Naive thymus-derived CD4-positive, alpha-beta T cell (primary cell): ENCODE data around the gene LCE2C. TPM values are rescaled to one million over a fixed set of nuclear protein-coding genes. Genes with fewer than 3 reads are reported as not detected.
A peak's percentile ranks its signal among the peaks of the same experiment; 100 is the strongest.
"Not testable (repeated sequence)": the region's sequence is repeated elsewhere in the genome, so short reads cannot be mapped to it uniquely, and the experiment has no call there.

ENCODE experiments used
- ATAC-seq: fragments of 150-1000 bp; cut with Tn5 transposase; 2 replicates; pipeline ENCODE4 v1.10.0; 2021; ENCODE audit warnings: mild to moderate bottlenecking, moderate library complexity
- CTCF ChIA-PET: fragments of 350-600 bp; sonication (Branson Sonifier 250); formaldehyde crosslinking; loops from one replicate; lab custom pipeline; 2021; ENCODE audit warnings: antibody characterized with exemption; lab: Charles Lee
- POLR2A ChIA-PET: fragments of 350-600 bp; sonication (Branson Sonifier 250); formaldehyde crosslinking; loops from one replicate; lab custom pipeline; 2021; ENCODE audit warnings: antibody characterized with exemption, inconsistent platforms; lab: Charles Lee
- DNase-seq, 9 donors: peaks; one replicate each; pipeline versions ENCODE4 v3.0.0 to v3.0.0-alpha.2; 2020 to 2022; ENCODE audit warnings: mixed read lengths in 1 of 9
- H3K27ac ChIP-seq: one replicate; pipeline ENCODE4 v1.7.0; 2013; ENCODE audit warnings: mild to moderate bottlenecking, low read depth, low read length, moderate library complexity
- H3K27me3 ChIP-seq, 2 donors: one replicate each; pipeline ENCODE4 v1.7.0; 2013; ENCODE audit warnings: low read length in 2 of 2, mild to moderate bottlenecking in 2 of 2, moderate library complexity in 2 of 2; ENCODE audit not compliant: control insufficient read depth in 2 of 2, insufficient read depth in 2 of 2
- H3K36me3 ChIP-seq, 3 experiments: 1 replicate in 2 of 3; 2 replicates in 1 of 3; pipeline ENCODE4 v1.7.0; 2013; ENCODE audit warnings: low read length in 3 of 3, mild to moderate bottlenecking in 3 of 3, moderate library complexity in 1 of 3; ENCODE audit not compliant: insufficient read depth in 3 of 3, control insufficient read depth in 2 of 3
- H3K4me1 ChIP-seq, 2 donors: one replicate each; pipeline ENCODE4 v1.7.0; 2013; ENCODE audit warnings: low read length in 2 of 2, mild to moderate bottlenecking in 2 of 2, moderate library complexity in 1 of 2; ENCODE audit not compliant: control insufficient read depth in 2 of 2, insufficient read depth in 2 of 2
- H3K4me3 ChIP-seq: 2 replicates; pipeline ENCODE4 v1.7.0; 2013; ENCODE audit warnings: mild to moderate bottlenecking, low read length
- H3K9me3 ChIP-seq, 3 experiments: 1 replicate in 2 of 3; 2 replicates in 1 of 3; pipeline ENCODE4 v1.7.0; 2013; ENCODE audit warnings: low read length in 3 of 3; ENCODE audit not compliant: control insufficient read depth in 2 of 3
- H3K27ac Mint-ChIP-seq, 9 donors: one replicate each; pipeline ENCODE4 v1.8.0; 2020 to 2022; ENCODE audit warnings: mixed read lengths in 9 of 9, mild to moderate bottlenecking in 8 of 9, moderate library complexity in 5 of 9, inconsistent platforms in 2 of 9
- H3K27me3 Mint-ChIP-seq, 5 donors: one replicate each; pipeline ENCODE4 v1.8.0; 2021 to 2022; ENCODE audit warnings: mixed read lengths in 5 of 5, mild to moderate bottlenecking in 1 of 5
- H3K36me3 Mint-ChIP-seq, 5 donors: one replicate each; pipeline ENCODE4 v1.8.0; 2020 to 2022; ENCODE audit warnings: mixed read lengths in 5 of 5, mild to moderate bottlenecking in 3 of 5, inconsistent platforms in 1 of 5
- H3K4me1 Mint-ChIP-seq, 7 donors: one replicate each; pipeline ENCODE4 v1.8.0; 2020 to 2022; ENCODE audit warnings: mixed read lengths in 7 of 7, mild to moderate bottlenecking in 3 of 7, inconsistent platforms in 1 of 7
- H3K4me3 Mint-ChIP-seq, 10 donors: one replicate each; pipeline ENCODE4 v1.8.0; 2020 to 2022; ENCODE audit warnings: mild to moderate bottlenecking in 10 of 10, mixed read lengths in 10 of 10, moderate library complexity in 6 of 10, inconsistent platforms in 2 of 10
- H3K9me3 Mint-ChIP-seq, 11 donors: one replicate each; pipeline ENCODE4 v1.8.0; 2020 to 2022; ENCODE audit warnings: mixed read lengths in 11 of 11, mild to moderate bottlenecking in 4 of 11, inconsistent platforms in 1 of 11, moderate library complexity in 1 of 11
- intact Hi-C, 2 donors: fragments of 100-400 bp; cut with micrococcal nuclease; formaldehyde crosslinking; loops; one replicate each; pipeline ENCODE4 v1.15.1; 2023
- polyA plus RNA-seq, 2 donors: library from polyadenylated mRNA; unstranded; fragments of 300-500 nt; fragmentation: Illumina TruSeq; gene quantifications; one replicate each; pipeline ENCODE4 v1.2.3, GENCODE V29; 2021
- total RNA-seq, 6 experiments: library from RNA in 5 of 6; stranded (reverse) in 5 of 6; gene quantifications; 1 replicate in 5 of 6; 2 replicates in 1 of 6; pipeline ENCODE4 v1.2.3 and lab custom pipeline; 2021 to 2026

Gene LCE2C
- total and polyA plus RNA-seq, 7 experiments from 2014 or later, result not detected

DNA sequence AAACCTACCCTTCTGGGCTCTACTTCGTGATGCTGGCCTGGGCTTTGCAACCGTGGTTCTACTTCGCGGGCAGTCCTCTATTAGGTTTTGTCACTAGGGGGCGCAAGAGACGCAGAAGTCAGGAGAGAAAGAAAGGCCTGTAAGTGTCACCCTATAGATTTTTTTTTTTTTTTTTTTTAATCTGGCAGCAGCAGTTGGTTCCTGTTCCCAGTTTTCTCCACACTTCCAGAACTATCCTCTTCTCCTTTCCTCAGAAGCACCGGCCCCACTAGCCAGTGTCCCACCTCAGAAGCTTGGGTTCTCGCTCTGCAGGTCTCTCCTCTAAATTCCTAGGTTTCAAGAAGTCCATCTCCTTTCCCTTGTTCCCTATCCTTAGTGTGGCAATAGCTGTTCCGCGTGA, 21.0 kb upstream of the LCE2C start:
- DNase-seq, result peak in 5 of 9 donors; percentile 7 to 49 (median 13)
- CTCF ChIA-PET, result interaction anchor here (0.6 to 1.2 kb wide), 3 partner anchors 8 to 18 kb away, joined by 3 read pairs; no protein-coding TSS in a partner anchor
- Mint-ChIP-seq H3K4me1 (peaks cover 0 to 4% (median 0%) of the 10 kb centered on the region in 7 donors), H3K36me3 (no peaks in the 10 kb centered on the region), H3K27me3 (peaks cover 19 to 32% (median 31%) of the 10 kb centered on the region in 5 donors), H3K27ac (no peak overlapping the region), H3K9me3 (no peaks in the 10 kb centered on the region), H3K4me3 (no peak overlapping the region)
- no peak overlapping the region for H3K27ac ChIP-seq
- no peaks in the 10 kb centered on the region for H3K4me1 ChIP-seq
- intact Hi-C loops, result no loop called here
- no peak for ATAC-seq
- POLR2A ChIA-PET, result no interaction called here
- H3K4me3 ChIP-seq, result no peak overlapping the region
- no peaks in the 10 kb centered on the region for H3K9me3 ChIP-seq
- no peaks in the 10 kb centered on the region for H3K27me3 ChIP-seq
- H3K36me3 ChIP-seq, result no peaks in the 10 kb centered on the region

DNA sequence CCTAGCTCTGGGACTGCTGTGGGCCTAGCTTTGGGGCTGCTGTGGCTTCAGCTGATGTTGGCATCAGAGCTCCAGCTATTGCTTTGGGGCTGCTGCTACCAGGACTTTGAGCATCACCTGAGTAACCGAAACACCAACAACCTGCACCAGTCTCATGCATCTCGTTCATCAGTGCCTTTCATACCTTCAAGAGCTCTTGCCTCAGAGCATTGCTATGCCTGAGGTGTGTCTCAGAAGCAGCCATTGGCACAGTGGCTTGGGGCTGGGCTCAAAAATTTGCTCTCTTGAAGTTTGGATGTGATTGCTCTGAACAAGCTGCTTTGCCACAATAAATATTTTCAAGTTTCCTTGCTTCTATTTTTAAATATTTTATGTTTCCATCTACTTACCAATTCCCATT, 18.6 kb upstream of the LCE2C start:
- Histone ChIP-seq H3K4me3 (no peak overlapping the region), H3K9me3 (no peaks in the 10 kb centered on the region), H3K36me3 (no peaks in the 10 kb centered on the region), H3K4me1 (no peaks in the 10 kb centered on the region), H3K27ac (no peak overlapping the region), H3K27me3 (no peaks in the 10 kb centered on the region)
- Mint-ChIP-seq H3K27me3 (peaks cover 4 to 21% (median 13%) of the 10 kb centered on the region in 5 donors), H3K4me3 (no peak overlapping the region), H3K27ac (no peak overlapping the region), H3K36me3 (no peaks in the 10 kb centered on the region), H3K4me1 (peaks cover 0 to 4% (median 0%) of the 10 kb centered on the region in 7 donors), H3K9me3 (no peaks in the 10 kb centered on the region)
- ChIA-PET POLR2A (no interaction called here), CTCF (no interaction called here)
- ATAC-seq, result no peak
- no peak for DNase-seq
- intact Hi-C loops, result no loop called here

DNA sequence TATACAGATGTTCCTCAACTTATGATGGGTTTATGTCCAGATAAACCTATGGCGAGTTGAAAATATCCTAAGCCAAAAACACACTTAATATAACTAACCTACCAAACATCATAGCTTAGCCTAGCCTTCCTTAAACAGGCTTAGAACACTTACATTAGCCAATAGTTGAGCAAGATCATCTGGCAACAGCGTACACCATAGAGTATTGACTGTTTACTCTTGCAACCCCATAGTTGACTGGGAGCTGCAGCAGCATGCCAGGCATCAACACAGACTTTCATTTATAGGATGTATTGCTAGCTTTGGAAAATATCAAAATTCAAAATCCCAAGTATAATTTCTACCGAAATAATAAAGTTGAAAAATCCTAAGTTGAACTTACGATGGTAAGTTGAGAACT, 17.4 kb upstream of the LCE2C start:
- no peaks in the 10 kb centered on the region for H3K36me3 ChIP-seq
- peaks cover 8 to 20% (median 14%) of the 10 kb centered on the region in 5 donors for H3K27me3 Mint-ChIP-seq
- DNase-seq (no peak), ATAC-seq (no peak)
- peaks cover 0 to 4% (median 0%) of the 10 kb centered on the region in 7 donors for H3K4me1 Mint-ChIP-seq
- no peak overlapping the region for H3K27ac ChIP-seq
- no peak overlapping the region for H3K27ac Mint-ChIP-seq
- no peaks in the 10 kb centered on the region for H3K36me3 Mint-ChIP-seq
- H3K4me3 ChIP-seq, result no peak overlapping the region
- H3K27me3 ChIP-seq, result no peaks in the 10 kb centered on the region
- ChIA-PET POLR2A (no interaction called here), CTCF (no interaction called here)
- no peak overlapping the region for H3K4me3 Mint-ChIP-seq
- no peaks in the 10 kb centered on the region for H3K9me3 Mint-ChIP-seq
- H3K9me3 ChIP-seq, result no peaks in the 10 kb centered on the region
- H3K4me1 ChIP-seq, result no peaks in the 10 kb centered on the region
- intact Hi-C loops, result no loop called here

DNA sequence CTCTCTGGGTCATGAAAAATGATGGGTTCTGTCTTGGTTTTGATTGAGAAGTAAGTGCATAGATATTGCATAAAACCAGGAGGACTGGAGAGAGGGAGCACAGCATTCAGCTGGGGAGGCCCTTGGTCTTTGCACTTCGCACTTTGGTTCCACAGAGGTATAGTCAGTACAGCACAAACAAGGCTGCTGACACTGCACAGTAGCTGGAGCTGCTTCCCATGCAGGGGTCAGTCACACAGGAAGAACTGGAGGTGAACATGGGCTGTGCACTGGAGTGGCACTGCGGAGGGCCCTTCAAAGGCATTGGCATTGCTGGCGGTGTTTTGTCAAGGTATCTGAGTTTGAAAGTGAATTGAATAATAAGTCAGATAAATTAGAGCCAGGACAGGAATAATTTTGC, 16.4 kb upstream of the LCE2C start:
- Histone ChIP-seq H3K9me3 (no peaks in the 10 kb centered on the region), H3K4me1 (no peaks in the 10 kb centered on the region), H3K36me3 (no peaks in the 10 kb centered on the region), H3K27ac (no peak overlapping the region), H3K27me3 (no peaks in the 10 kb centered on the region), H3K4me3 (no peak overlapping the region)
- Mint-ChIP-seq H3K4me3 (no peak overlapping the region), H3K9me3 (no peaks in the 10 kb centered on the region), H3K27me3 (peaks cover 9 to 20% (median 16%) of the 10 kb centered on the region in 5 donors), H3K36me3 (no peaks in the 10 kb centered on the region), H3K27ac (no peak overlapping the region), H3K4me1 (peaks cover 0 to 4% (median 0%) of the 10 kb centered on the region in 7 donors)
- intact Hi-C loops, result no loop called here
- ATAC-seq, result no peak
- CTCF ChIA-PET, result interaction anchor here (0.7 kb wide), 1 partner anchor 632 kb away, joined by 4 read pairs; no protein-coding TSS in a partner anchor
- POLR2A ChIA-PET, result no interaction called here
- DNase-seq, result no peak

DNA sequence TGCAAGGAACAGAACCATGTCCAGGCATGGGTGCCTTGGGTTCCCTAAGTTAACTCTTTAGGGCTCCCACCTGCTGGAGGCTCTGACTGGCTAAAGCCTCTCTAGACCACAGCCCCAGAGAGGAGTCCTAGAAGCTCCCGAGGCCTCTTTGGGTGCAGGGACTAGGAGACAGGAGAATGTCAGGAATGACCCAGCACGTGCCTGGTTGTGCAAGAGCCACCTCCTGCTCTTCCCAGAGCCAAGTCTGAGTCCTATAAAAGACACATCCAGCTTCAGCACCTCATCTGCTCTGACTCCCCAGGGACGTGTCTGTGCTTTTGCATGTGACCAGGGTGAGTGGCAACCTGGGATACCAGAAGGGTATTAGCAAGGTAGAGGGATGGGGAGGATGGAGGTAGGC, 12.0 kb upstream of the LCE2C start, which contains the start of gene LCE2D:
Gene LCE2D (plus strand): TSS at position 283 of the 400 bp plus-strand sequence. CDS start 726 bp downstream, outside the sequence.
- Mint-ChIP-seq H3K9me3 (no peaks in the 10 kb centered on the region), H3K27ac (no peak within 1 kb of the TSS), H3K36me3 (no peaks in the 10 kb centered on the region), H3K4me3 (no peak within 1 kb of the TSS), H3K4me1 (no peaks in the 10 kb centered on the region), H3K27me3 (peaks cover 2 to 38% (median 23%) of the 10 kb centered on the region in 5 donors)
- Histone ChIP-seq H3K27me3 (no peaks in the 10 kb centered on the region), H3K36me3 (no peaks in the 10 kb centered on the region), H3K4me1 (no peaks in the 10 kb centered on the region), H3K4me3 (no peak within 1 kb of the TSS), H3K27ac (no peak within 1 kb of the TSS), H3K9me3 (no peaks in the 10 kb centered on the region)
- DNase-seq, result no peak
- ChIA-PET CTCF (no interaction called here), POLR2A (no interaction called here)
- intact Hi-C loops, result no loop called here
- no peak for ATAC-seq

DNA sequence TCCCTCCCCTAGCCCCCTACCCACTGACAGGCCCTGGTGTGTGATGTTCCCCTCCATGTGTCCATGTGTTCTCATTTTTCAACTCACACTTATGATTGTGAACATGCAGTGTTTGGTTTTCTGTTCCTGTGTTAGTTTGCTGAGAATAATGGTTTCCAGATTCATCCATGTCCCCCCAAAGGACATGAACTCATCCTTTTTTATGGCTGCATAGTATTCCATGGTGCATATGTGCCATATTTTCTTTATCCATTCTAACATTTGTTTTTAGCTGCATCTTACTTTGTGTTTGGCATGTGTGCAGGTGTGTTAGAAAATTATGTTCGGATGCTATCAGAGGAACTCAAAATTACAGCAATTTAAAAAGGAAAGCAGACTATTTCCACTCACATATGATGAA, 8.9 kb upstream of the LCE2C start:
- H3K36me3 Mint-ChIP-seq, H3K9me3 Mint-ChIP-seq, H3K4me1 ChIP-seq, DNase-seq, H3K36me3 ChIP-seq, H3K4me3 ChIP-seq, H3K9me3 ChIP-seq, H3K27ac Mint-ChIP-seq, POLR2A ChIA-PET, CTCF ChIA-PET, ATAC-seq, H3K27me3 ChIP-seq, H3K4me1 Mint-ChIP-seq, H3K27ac ChIP-seq, intact Hi-C loops, H3K4me3 Mint-ChIP-seq: not testable (repeated sequence)
- peaks cover 2 to 51% (median 32%) of the 10 kb centered on the region in 5 donors for H3K27me3 Mint-ChIP-seq

DNA sequence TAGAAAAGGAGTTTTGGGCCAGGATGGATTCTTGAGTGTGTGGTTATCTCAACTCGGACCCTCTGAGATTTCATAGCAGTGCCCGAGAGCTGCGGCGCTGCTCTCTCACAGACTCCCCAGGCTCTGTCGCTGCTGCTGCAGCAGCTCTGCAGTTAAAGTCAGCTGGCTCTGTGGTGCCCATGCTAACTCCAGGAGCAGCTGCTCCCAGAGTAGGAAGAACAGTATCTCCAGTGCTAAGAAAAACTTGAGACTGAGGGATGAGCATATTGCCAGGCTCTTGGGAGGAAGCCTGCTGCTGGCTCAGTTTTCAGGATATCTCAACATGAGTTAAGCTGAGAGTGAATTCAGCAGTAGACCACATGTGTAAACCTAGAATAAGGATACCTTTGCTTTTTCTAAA, 7.4 kb upstream of the LCE2C start:
- Mint-ChIP-seq H3K36me3 (no peaks in the 10 kb centered on the region), H3K4me3 (no peak overlapping the region), H3K9me3 (peaks cover 0 to 4% (median 0%) of the 10 kb centered on the region in 11 donors), H3K27me3 (peaks cover 2 to 48% (median 32%) of the 10 kb centered on the region in 5 donors), H3K27ac (no peak overlapping the region), H3K4me1 (no peaks in the 10 kb centered on the region)
- ChIA-PET POLR2A (no interaction called here), CTCF (no interaction called here)
- H3K4me3 ChIP-seq, result no peak overlapping the region
- no peaks in the 10 kb centered on the region for H3K27me3 ChIP-seq
- H3K27ac ChIP-seq, result no peak overlapping the region
- ATAC-seq, result no peak
- intact Hi-C loops, result no loop called here
- no peaks in the 10 kb centered on the region for H3K4me1 ChIP-seq
- H3K36me3 ChIP-seq, result no peaks in the 10 kb centered on the region
- DNase-seq, result no peak
- no peaks in the 10 kb centered on the region for H3K9me3 ChIP-seq
